HEK293 (cell line): Measurements from ENCODE around the gene PIANP.

Experiments
- CTCF ChIA-PET: fragments of 350-600 bp; formaldehyde crosslinking; extraction: SDS; loops from one replicate; lab custom pipeline; 2021; ENCODE audit warnings: antibody characterized with exemption; lab: Yijun Ruan, JAX
- POLR2A ChIA-PET: fragments of 300-600 bp; formaldehyde crosslinking; extraction: SDS; loops from one replicate; lab custom pipeline; 2020; ENCODE audit warnings: antibody characterized with exemption, inconsistent platforms; lab: Yijun Ruan, JAX
- H3K27ac ChIP-seq: fragments of 200-500 bp; sonication (Bioruptor generic); 2 replicates; pipeline ENCODE4 v1.5.1; 2014; ENCODE audit warnings: low read depth, low read length, control low read depth, inconsistent platforms; ENCODE audit errors: extremely low read depth
- H3K36me3 ChIP-seq, 2 experiments: fragments of 200-500 bp in 1 of 2; sonication (Bioruptor generic) in 1 of 2; 1 replicate in 1 of 2; 2 replicates in 1 of 2; pipeline ENCODE4 v1.5.1; 2014 to 2017; ENCODE audit warnings: inconsistent platforms in 2 of 2, low read length in 2 of 2; ENCODE audit not compliant: control insufficient read depth in 2 of 2, insufficient read depth in 1 of 2
- H3K4me1 ChIP-seq: fragments of 200-500 bp; sonication (Bioruptor generic); 2 replicates; pipeline ENCODE4 v1.5.1; 2014; ENCODE audit warnings: mild to moderate bottlenecking, low read length, inconsistent platforms; ENCODE audit not compliant: control insufficient read depth, insufficient read depth
- H3K4me3 ChIP-seq: 2 replicates; pipeline ENCODE4 v1.5.1; 2011; ENCODE audit warnings: low read depth, mild to moderate bottlenecking, control low read depth, low read length, moderate library complexity
- H3K9me3 ChIP-seq: fragments of 200-500 bp; sonication (Bioruptor generic); 2 replicates; pipeline ENCODE4 v1.5.1; 2014; ENCODE audit warnings: low read depth, low read length, inconsistent platforms; ENCODE audit not compliant: control insufficient read depth, insufficient read depth
- GLIS2 ChIP-seq: fragments of 450-650 bp; formaldehyde crosslinking; IDR thresholded peaks from 2 replicates; pipeline ENCODE4 v1.5.1; 2016; ENCODE audit warnings: missing biosample characterization, missing genetic modification characterization
- IKZF3 ChIP-seq: fragments of 450-650 bp; IDR thresholded peaks from 2 replicates; pipeline ENCODE4 v1.5.0; 2018; ENCODE audit warnings: missing biosample characterization, mild to moderate bottlenecking, missing genetic modification characterization, moderate library complexity
- KLF9 ChIP-seq: fragments of 450-650 bp; formaldehyde crosslinking; IDR thresholded peaks from 2 replicates; pipeline ENCODE4 v1.5.1; 2016; ENCODE audit warnings: missing biosample characterization, missing genetic modification characterization, low read depth
- MEIS1 ChIP-seq: sonication (generic); formaldehyde crosslinking; IDR thresholded peaks from 2 replicates; pipeline ENCODE4 v1.8.1; 2022; ENCODE audit warnings: missing genetic modification reagents, mild to moderate bottlenecking, borderline replicate concordance
- SCRT1 ChIP-seq: fragments of 450-650 bp; formaldehyde crosslinking; IDR thresholded peaks from 2 replicates; pipeline ENCODE4 v1.5.1; 2016; ENCODE audit warnings: missing biosample characterization, missing genetic modification characterization, borderline replicate concordance
- SCRT2 ChIP-seq: fragments of 450-650 bp; formaldehyde crosslinking; IDR thresholded peaks from 2 replicates; pipeline ENCODE4 v1.5.1; 2016; ENCODE audit warnings: missing biosample characterization, missing genetic modification characterization
- YY1 ChIP-seq: fragments of 450-650 bp; formaldehyde crosslinking; IDR thresholded peaks from 2 replicates; pipeline ENCODE4 v1.5.1; 2018; ENCODE audit warnings: missing biosample characterization, missing genetic modification characterization
- ZNF302 ChIP-seq: fragments of 450-650 bp; formaldehyde crosslinking; IDR thresholded peaks from 2 replicates; pipeline ENCODE4 v1.5.1; 2016; ENCODE audit warnings: missing biosample characterization, missing genetic modification characterization, low read depth
- ZNF394 ChIP-seq: fragments of 450-650 bp; formaldehyde crosslinking; IDR thresholded peaks from 2 replicates; pipeline ENCODE4 v1.5.1; 2016; ENCODE audit warnings: missing biosample characterization, missing genetic modification characterization, mild to moderate bottlenecking, moderate library complexity, borderline replicate concordance
- ZNF416 ChIP-seq: fragments of 450-650 bp; formaldehyde crosslinking; IDR thresholded peaks from 2 replicates; pipeline ENCODE4 v1.5.1; 2016; ENCODE audit warnings: missing biosample characterization, missing genetic modification characterization
- ZNF510 ChIP-seq: fragments of 450-650 bp; formaldehyde crosslinking; IDR thresholded peaks from 2 replicates; pipeline ENCODE4 v1.5.1; 2018; ENCODE audit warnings: mild to moderate bottlenecking, missing genetic modification characterization, missing biosample characterization; ENCODE audit not compliant: insufficient replicate concordance
- ZNF544 ChIP-seq: fragments of 450-650 bp; formaldehyde crosslinking; IDR thresholded peaks from 2 replicates; pipeline ENCODE4 v1.5.0; 2017; ENCODE audit warnings: missing biosample characterization, missing genetic modification characterization
- ZNF701 ChIP-seq: fragments of 450-650 bp; formaldehyde crosslinking; IDR thresholded peaks from 2 replicates; pipeline ENCODE4 v1.5.1; 2016; ENCODE audit warnings: missing biosample characterization, missing genetic modification characterization
- ZSCAN23 ChIP-seq: fragments of 450-650 bp; formaldehyde crosslinking; IDR thresholded peaks from 2 replicates; pipeline ENCODE4 v1.5.1; 2016; ENCODE audit warnings: missing biosample characterization, missing genetic modification characterization
- TF ChIP-seq, protein P1 (sequence below): fragments of 450-650 bp; formaldehyde crosslinking; IDR thresholded peaks from 2 replicates; pipeline ENCODE4 v1.5.1; 2017; ENCODE audit warnings: missing biosample characterization, mild to moderate bottlenecking, missing genetic modification characterization, moderate library complexity
- TF ChIP-seq, protein P2 (sequence below): fragments of 450-650 bp; formaldehyde crosslinking; IDR thresholded peaks from 2 replicates; pipeline ENCODE4 v1.5.1; 2016; ENCODE audit warnings: missing biosample characterization, missing genetic modification characterization
- TF ChIP-seq, protein P3 (sequence below): sonication (generic); formaldehyde crosslinking; IDR thresholded peaks from 2 replicates; pipeline ENCODE4 v1.8.1; 2022; ENCODE audit warnings: mild to moderate bottlenecking, moderate library complexity, missing genetic modification reagents

PIANP gene

DNA sequence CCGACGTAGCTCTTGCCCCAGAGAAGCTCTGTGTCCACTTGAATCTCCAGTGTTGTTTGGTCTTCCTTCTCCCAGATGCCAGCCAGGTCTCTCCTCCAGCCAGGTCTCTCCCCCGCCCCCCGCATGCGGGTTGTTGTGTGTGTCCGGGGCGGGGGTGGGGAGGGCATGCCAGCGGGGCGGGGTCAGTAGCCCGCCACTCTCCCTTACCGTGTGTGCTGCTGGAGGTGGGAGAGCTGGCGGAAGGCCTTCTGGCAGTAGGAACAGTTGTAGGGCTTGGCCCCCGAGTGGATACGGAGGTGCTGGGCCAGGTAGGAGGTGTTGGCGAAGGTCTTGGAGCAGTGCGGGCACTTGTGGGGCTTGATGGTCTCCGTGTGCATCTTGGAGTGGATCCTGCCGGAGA lies 28.5 kb downstream of the PIANP start:
- Histone ChIP-seq H3K4me1 (no peaks in the 10 kb centered on the region), H3K27ac (no peak overlapping the region), H3K36me3 (peaks cover 71 to 100% of the 10 kb centered on the region in 2 experiments), H3K9me3 (no peaks in the 10 kb centered on the region), H3K4me3 (no peak overlapping the region)
- ChIA-PET CTCF (no interaction called here), POLR2A (interaction anchor here (1.7 kb wide), 1 partner anchor 17 kb away, joined by 11 read pairs; the partner anchor contains the start of gene ZNF384)
- TF ChIP-seq ZSCAN23 (no peak), ZNF701 (tag by site-specific recombination) (no peak), KLF9 (tag by site-specific recombination) (no peak), ZNF510 (no peak), YY1 (tag by site-specific recombination) (no peak), MEIS1 (CRISPR knock-in tag) (no peak), IKZF3 (tag by site-specific recombination) (no peak), ZNF302 (tag by site-specific recombination) (no peak)
- TF ChIP-seq, protein P1, sequence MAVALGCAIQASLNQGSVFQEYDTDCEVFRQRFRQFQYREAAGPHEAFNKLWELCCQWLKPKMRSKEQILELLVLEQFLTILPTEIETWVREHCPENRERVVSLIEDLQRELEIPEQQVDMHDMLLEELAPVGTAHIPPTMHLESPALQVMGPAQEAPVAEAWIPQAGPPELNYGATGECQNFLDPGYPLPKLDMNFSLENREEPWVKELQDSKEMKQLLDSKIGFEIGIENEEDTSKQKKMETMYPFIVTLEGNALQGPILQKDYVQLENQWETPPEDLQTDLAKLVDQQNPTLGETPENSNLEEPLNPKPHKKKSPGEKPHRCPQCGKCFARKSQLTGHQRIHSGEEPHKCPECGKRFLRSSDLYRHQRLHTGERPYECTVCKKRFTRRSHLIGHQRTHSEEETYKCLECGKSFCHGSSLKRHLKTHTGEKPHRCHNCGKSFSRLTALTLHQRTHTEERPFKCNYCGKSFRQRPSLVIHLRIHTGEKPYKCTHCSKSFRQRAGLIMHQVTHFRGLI (tag by site-specific recombination) = no peak
- TF ChIP-seq, protein P2, sequence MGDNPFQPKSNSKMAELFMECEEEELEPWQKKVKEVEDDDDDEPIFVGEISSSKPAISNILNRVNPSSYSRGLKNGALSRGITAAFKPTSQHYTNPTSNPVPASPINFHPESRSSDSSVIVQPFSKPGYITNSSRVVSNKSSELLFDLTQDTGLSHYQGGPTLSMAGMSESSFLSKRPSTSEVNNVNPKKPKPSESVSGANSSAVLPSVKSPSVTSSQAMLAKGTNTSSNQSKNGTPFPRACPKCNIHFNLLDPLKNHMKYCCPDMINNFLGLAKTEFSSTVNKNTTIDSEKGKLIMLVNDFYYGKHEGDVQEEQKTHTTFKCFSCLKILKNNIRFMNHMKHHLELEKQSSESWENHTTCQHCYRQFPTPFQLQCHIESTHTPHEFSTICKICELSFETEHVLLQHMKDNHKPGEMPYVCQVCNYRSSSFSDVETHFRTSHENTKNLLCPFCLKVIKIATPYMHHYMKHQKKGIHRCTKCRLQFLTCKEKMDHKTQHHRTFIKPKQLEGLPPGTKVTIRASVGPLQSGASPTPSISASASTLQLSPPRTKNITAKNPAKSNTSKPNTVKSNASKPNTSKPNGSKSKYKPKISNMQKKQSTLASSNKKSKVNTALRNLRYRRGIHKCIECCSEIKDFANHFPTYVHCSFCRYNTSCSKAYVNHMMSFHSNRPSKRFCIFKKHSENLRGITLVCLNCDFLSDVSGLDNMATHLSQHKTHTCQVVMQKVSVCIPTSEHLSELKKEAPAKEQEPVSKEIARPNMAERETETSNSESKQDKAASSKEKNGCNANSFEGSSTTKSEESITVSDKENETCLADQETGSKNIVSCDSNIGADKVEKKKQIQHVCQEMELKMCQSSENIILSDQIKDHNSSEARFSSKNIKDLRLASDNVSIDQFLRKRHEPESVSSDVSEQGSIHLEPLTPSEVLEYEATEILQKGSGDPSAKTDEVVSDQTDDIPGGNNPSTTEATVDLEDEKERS (tag by site-specific recombination) = no peak
- TF ChIP-seq, protein P3, sequence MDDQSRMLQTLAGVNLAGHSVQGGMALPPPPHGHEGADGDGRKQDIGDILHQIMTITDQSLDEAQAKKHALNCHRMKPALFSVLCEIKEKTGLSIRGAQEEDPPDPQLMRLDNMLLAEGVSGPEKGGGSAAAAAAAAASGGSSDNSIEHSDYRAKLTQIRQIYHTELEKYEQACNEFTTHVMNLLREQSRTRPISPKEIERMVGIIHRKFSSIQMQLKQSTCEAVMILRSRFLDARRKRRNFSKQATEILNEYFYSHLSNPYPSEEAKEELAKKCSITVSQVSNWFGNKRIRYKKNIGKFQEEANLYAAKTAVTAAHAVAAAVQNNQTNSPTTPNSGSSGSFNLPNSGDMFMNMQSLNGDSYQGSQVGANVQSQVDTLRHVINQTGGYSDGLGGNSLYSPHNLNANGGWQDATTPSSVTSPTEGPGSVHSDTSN (CRISPR knock-in tag) = no peak

DNA sequence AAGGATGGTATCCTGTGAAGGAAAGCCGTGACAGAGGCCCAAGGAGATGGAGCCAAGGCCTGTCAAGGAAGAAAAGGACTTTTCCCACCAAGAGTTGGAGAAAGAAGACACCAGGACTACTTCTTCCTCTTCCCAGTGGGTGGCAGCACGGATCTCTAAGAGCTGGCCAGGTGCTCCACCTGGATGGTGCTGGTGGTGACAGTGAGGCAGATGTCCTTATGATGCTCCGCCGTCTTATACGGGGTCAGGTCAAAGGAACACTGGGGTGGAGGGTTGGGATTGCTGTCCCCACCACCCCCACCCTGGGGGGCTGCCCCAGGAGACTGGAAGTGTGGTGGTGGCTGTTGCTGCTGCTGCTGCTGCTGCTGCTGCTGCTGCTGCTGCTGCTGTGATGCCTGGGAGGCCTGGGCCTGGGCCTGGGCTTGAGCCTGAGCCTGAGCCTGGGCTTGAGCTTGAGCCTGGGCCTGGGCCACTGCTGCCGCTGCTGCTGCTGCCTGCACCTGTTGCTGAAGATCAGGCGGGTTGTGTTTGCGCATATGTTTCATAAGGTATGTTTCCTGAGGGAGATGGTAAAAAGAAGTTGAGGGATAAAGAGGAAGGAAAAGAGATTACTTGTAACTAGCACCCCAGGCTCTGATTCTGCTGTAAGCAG lies 32.9 kb downstream of the PIANP start:
- CTCF ChIA-PET = interaction anchor here (0.6 to 4.3 kb wide), 5 partner anchors 9 to 167 kb away, joined by 3 to 26 read pairs (median 3); no protein-coding TSS in a partner anchor
- peaks cover 53 to 66% of the 10 kb centered on the region in 2 experiments for H3K36me3 ChIP-seq
- POLR2A ChIA-PET = interaction anchor here (1.1 to 2.2 kb wide), 4 partner anchors 17 to 56 kb away, joined by 3 to 11 read pairs (median 4); partner anchors contain the start of genes COPS7A and ZNF384
- TF ChIP-seq SCRT1 (tag by site-specific recombination) (peak; percentile 72; the same call in 1 of the 2 replicates), SCRT2 (tag by site-specific recombination) (peak; percentile 94), GLIS2 (tag by site-specific recombination) (peak; percentile 39), ZNF544 (tag by site-specific recombination) (no peak), ZNF394 (tag by site-specific recombination) (peak; percentile 69; the same call in 1 of the 2 replicates), ZNF416 (tag by site-specific recombination) (no peak)
- TF ChIP-seq, all 188 proteins: peak for 4
- Histone ChIP-seq H3K4me3 (no peak overlapping the region), H3K9me3 (no peaks in the 10 kb centered on the region), H3K4me1 (0 out of 2 replicates have a peak, but pooled peaks cover 2% of the 10 kb centered on the region), H3K27ac (no peak overlapping the region)
